Small intestine (tissue), 7 donors: ENCODE data around the gene GLB1L. TPM values are rescaled to one million over a fixed set of nuclear protein-coding genes. Genes with fewer than 3 reads are reported as not detected.

Source experiments
- DNase-seq, 2 donors: peaks; one replicate each; pipeline versions ENCODE4 v3.0.0 to v3.0.0-alpha.2; 2013
- FAIRE-seq: peaks from 2 replicates; lab custom pipeline; 2012; peaks lifted over from hg19 to GRCh38; lab: Jason Lieb, UNC
- H3K27ac ChIP-seq, 3 donors: one replicate each; pipeline ENCODE4 v1.5.1; 2013; ENCODE audit warnings: low read length in 2 of 3, mild to moderate bottlenecking in 2 of 3, control low read depth in 1 of 3, inconsistent platforms in 1 of 3, low read depth in 1 of 3, moderate library complexity in 1 of 3
- H3K27me3 ChIP-seq, 3 donors: one replicate each; pipeline ENCODE4 v1.6.1; 2013; ENCODE audit warnings: low read length in 3 of 3, inconsistent platforms in 1 of 3; ENCODE audit not compliant: control insufficient read depth in 3 of 3, insufficient read depth in 3 of 3
- H3K36me3 ChIP-seq, 3 donors: one replicate each; pipeline ENCODE4 v1.6.1; 2013; ENCODE audit warnings: low read length in 3 of 3, inconsistent platforms in 1 of 3, low read depth in 1 of 3, mild to moderate bottlenecking in 1 of 3, moderate library complexity in 1 of 3; ENCODE audit not compliant: control insufficient read depth in 3 of 3, insufficient read depth in 2 of 3
- H3K4me1 ChIP-seq, 3 donors: one replicate each; pipeline ENCODE4 v1.6.1; 2013; ENCODE audit warnings: low read length in 2 of 3, inconsistent platforms in 1 of 3, low read depth in 1 of 3, mild to moderate bottlenecking in 1 of 3, moderate library complexity in 1 of 3; ENCODE audit not compliant: control insufficient read depth in 3 of 3, insufficient read depth in 2 of 3
- H3K4me3 ChIP-seq, 3 donors: one replicate each; pipeline ENCODE4 v1.5.1; 2013; ENCODE audit warnings: low read length in 3 of 3, control low read depth in 1 of 3, inconsistent platforms in 1 of 3, low read depth in 1 of 3, mild to moderate bottlenecking in 1 of 3, moderate library complexity in 1 of 3
- H3K9me3 ChIP-seq, 2 donors: one replicate each; pipeline ENCODE4 v1.6.1; 2013; ENCODE audit warnings: low read depth in 1 of 2, low read length in 1 of 2; ENCODE audit not compliant: control insufficient read depth in 2 of 2, insufficient read depth in 1 of 2
- WGBS, 3 donors: extraction: QIAGEN DNeasy Blood & Tissue Kit; methylation state at CpG; one replicate each; pipeline ENCODE4 v1.1.7; 2013; 5-methylcytosine and 5-hydroxymethylcytosine counted together
- polyA plus RNA-seq, 4 donors: library from polyadenylated mRNA; stranded (reverse) in 3 of 4; unstranded in 1 of 4; fragments of 200-250 nt in 3 of 4; fragments of 120-200 nt in 1 of 4; gene quantifications; one replicate each; pipeline versions ENCODE4 v1.2.1 to v1.2.3, GENCODE V29; 2013
- donor health status: healthy with polysubstance abuse.
- donor health status: control.
- donor health status: control.
- donor health status: Bipolar disorder and iron deficiency.
- donor health status: healthy.

GLB1L gene
- polyA plus RNA-seq, 4 donors = 3.1 to 36.1 (median 4.3) TPM

- Histone ChIP-seq H3K9me3 (no peaks in the 10 kb centered on the region), H3K4me1 (peaks cover 2 to 47% (median 8%) of the 10 kb centered on the region in 3 donors), H3K36me3 (peaks cover 0 to 21% (median 2%) of the 10 kb centered on the region in 3 donors), H3K27me3 (peaks cover 0 to 39% (median 0%) of the 10 kb centered on the region in 3 donors), H3K27ac (peak within 1 kb of the TSS; percentile 34 to 94 (median 62)), H3K4me3 (peak within 1 kb of the TSS; percentile 65 to 77 (median 73))
- FAIRE-seq (no peak), DNase-seq (peak; percentile 89 to 90)
- WGBS, 3 donors = 0% methylated on average over 45 to 76 of the region's 76 CpGs
Measured at GRCh38 chr2:219253753-219254589, 8.7 kb upstream of the GLB1L start, which contains the start of gene TUBA4A. TSS of gene TUBA4A (minus strand) at chr2:219253918. CDS start at chr2:219253858, 60 bp downstream.

- Histone ChIP-seq H3K4me3 (peak within 1 kb of the TSS; percentile 65 to 77 (median 73)), H3K27ac (peak within 1 kb of the TSS; percentile 34 to 94 (median 62)), H3K36me3 (peaks cover 0 to 28% (median 2%) of the 10 kb centered on the region in 3 donors), H3K27me3 (peaks cover 0 to 39% (median 0%) of the 10 kb centered on the region in 3 donors), H3K4me1 (peaks cover 8 to 55% (median 9%) of the 10 kb centered on the region in 3 donors), H3K9me3 (no peaks in the 10 kb centered on the region)
- no peak for FAIRE-seq
- peak; percentile 45 to 49 for DNase-seq
- WGBS, 3 donors = 1 to 2% (median 1%) methylated on average over 47 to 49 of the region's 49 CpGs
Measured at GRCh38 chr2:219252900-219253752, 7.9 kb upstream of the GLB1L start, which contains the start of gene TUBA4B. TSS of gene TUBA4B (plus strand) at chr2:219253243. CDS start at chr2:219253408, 165 bp downstream.

GRCh38 chr2:219252570-219252899 lies 7.3 kb upstream of the GLB1L start:
- FAIRE-seq (no peak), DNase-seq (peak in 1 of 2 donors; percentile 29)
- Histone ChIP-seq H3K4me1 (peaks cover 8 to 60% (median 11%) of the 10 kb centered on the region in 3 donors), H3K36me3 (peaks cover 0 to 34% (median 2%) of the 10 kb centered on the region in 3 donors), H3K9me3 (no peaks in the 10 kb centered on the region), H3K27ac (peak overlapping the region in 2 of 3 donors; percentile 6 to 94), H3K27me3 (peaks cover 0 to 39% (median 0%) of the 10 kb centered on the region in 3 donors), H3K4me3 (peak overlapping the region; percentile 65 to 77 (median 73))
- 2 to 6% (median 3%) methylated on average over 9 of the region's 9 CpGs for WGBS, 3 donors

- no peaks in the 10 kb centered on the region for H3K9me3 ChIP-seq
- H3K4me1 ChIP-seq = peaks cover 9 to 64% (median 14%) of the 10 kb centered on the region in 3 donors
- FAIRE-seq (no peak), DNase-seq (peak in 1 of 2 donors; percentile 49)
- H3K36me3 ChIP-seq = peaks cover 0 to 39% (median 2%) of the 10 kb centered on the region in 3 donors
- 41 to 61% (median 44%) methylated on average over 5 of the region's 5 CpGs for WGBS, 3 donors
- H3K27me3 ChIP-seq = peaks cover 0 to 39% (median 0%) of the 10 kb centered on the region in 3 donors
- peak overlapping the region in 1 of 3 donors; percentile 94 for H3K27ac ChIP-seq
- H3K4me3 ChIP-seq = peak overlapping the region; percentile 65 to 77 (median 73)
Measured at GRCh38 chr2:219252084-219252483, 6.8 kb upstream of the GLB1L start.

- 75 to 86% (median 76%) methylated on average over 6 of the region's 6 CpGs for WGBS, 3 donors
- FAIRE-seq (no peak), DNase-seq (no peak)
- Histone ChIP-seq H3K9me3 (no peaks in the 10 kb centered on the region), H3K36me3 (peaks cover 0 to 43% (median 2%) of the 10 kb centered on the region in 3 donors), H3K27ac (peak overlapping the region in 1 of 3 donors; percentile 94), H3K27me3 (peaks cover 0 to 39% (median 0%) of the 10 kb centered on the region in 3 donors), H3K4me3 (no peak overlapping the region), H3K4me1 (peaks cover 11 to 68% (median 16%) of the 10 kb centered on the region in 3 donors)
Measured at GRCh38 chr2:219251656-219252055, 6.4 kb upstream of the GLB1L start.

- WGBS, 3 donors = 45 to 71% (median 64%) methylated on average over 20 to 22 of the region's 22 CpGs
- peaks cover 0 to 27% (median 0%) of the 10 kb centered on the region in 3 donors for H3K27me3 ChIP-seq
- DNase-seq (no peak), FAIRE-seq (no peak)
- no peak overlapping the region for H3K4me3 ChIP-seq
- peak overlapping the region; percentile 88 to 98 (median 97) for H3K27ac ChIP-seq
- H3K9me3 ChIP-seq = no peaks in the 10 kb centered on the region
- H3K4me1 ChIP-seq = peaks cover 18 to 77% (median 22%) of the 10 kb centered on the region in 3 donors
- peaks cover 0 to 45% (median 2%) of the 10 kb centered on the region in 3 donors for H3K36me3 ChIP-seq
Measured at GRCh38 chr2:219250049-219250781, 5.0 kb upstream of the GLB1L start.

- FAIRE-seq (no peak), DNase-seq (peak; percentile 92 to 93)
- Histone ChIP-seq H3K36me3 (peaks cover 0 to 45% (median 2%) of the 10 kb centered on the region in 3 donors), H3K27ac (peak overlapping the region; percentile 88 to 98 (median 97)), H3K4me3 (peak overlapping the region in 2 of 3 donors; percentile 18 to 31), H3K27me3 (peaks cover 0 to 19% (median 0%) of the 10 kb centered on the region in 3 donors), H3K9me3 (no peaks in the 10 kb centered on the region), H3K4me1 (peaks cover 18 to 72% (median 22%) of the 10 kb centered on the region in 3 donors)
- WGBS, 3 donors = 1 to 12% (median 7%) methylated on average over 7 of the region's 7 CpGs
Measured at GRCh38 chr2:219249203-219249980, 4.1 kb upstream of the GLB1L start.
